ENCODE results near the gene REEP1.
"Not testable (repeated sequence)": the region's sequence is repeated elsewhere in the genome, so short reads cannot be mapped to it uniquely, and the experiment has no call there.

The REEP1 gene

GRCh38 chr2:86230961-86231360, 106.5 kb downstream of the REEP1 start:
- in situ Hi-C loops (cut with MboI; ENCODE audit: low sequenced_read_pairs, unreplicated experiment), result no loop called here
- TF ChIP-seq CTCF (IDR thresholded peaks at IDR 0.05; ENCODE audit: borderline replicate concordance, control extremely low read depth, extremely low read depth, insufficient read depth, missing control alignments), result no peak
- DNase-seq (ENCODE audit: low spot score), result no peak

- no peak for DNase-seq (ENCODE audit: low spot score)
- in situ Hi-C loops (cut with MboI; ENCODE audit: low sequenced_read_pairs, unreplicated experiment), result loop anchor here (10.0 kb wide), 1 partner anchor 136 kb away; no protein-coding TSS in a partner anchor
- TF ChIP-seq CTCF (IDR thresholded peaks at IDR 0.05; ENCODE audit: borderline replicate concordance, control extremely low read depth, extremely low read depth, insufficient read depth, missing control alignments), result no peak
Measured at GRCh38 chr2:86229221-86229620, 108.2 kb downstream of the REEP1 start.

GRCh38 chr2:86228574-86228973, 108.9 kb downstream of the REEP1 start:
- DNase-seq (ENCODE audit: low spot score), result not testable (repeated sequence)
- in situ Hi-C loops (cut with MboI; ENCODE audit: low sequenced_read_pairs, unreplicated experiment), result loop anchor here (10.0 kb wide), 1 partner anchor 136 kb away; no protein-coding TSS in a partner anchor

GRCh38 chr2:86227685-86228084, 109.7 kb downstream of the REEP1 start:
- in situ Hi-C loops (cut with MboI; ENCODE audit: low sequenced_read_pairs, unreplicated experiment), result loop anchor here (10.0 kb wide), 1 partner anchor 137 kb away; no protein-coding TSS in a partner anchor
- DNase-seq (ENCODE audit: low spot score), result no peak
- no peak for TF ChIP-seq CTCF (IDR thresholded peaks at IDR 0.05; ENCODE audit: borderline replicate concordance, control extremely low read depth, extremely low read depth, insufficient read depth, missing control alignments)

GRCh38 chr2:86226636-86227520, 110.5 kb downstream of the REEP1 start:
- TF ChIP-seq CTCF (IDR thresholded peaks at IDR 0.05; ENCODE audit: borderline replicate concordance, control extremely low read depth, extremely low read depth, insufficient read depth, missing control alignments), result no peak
- DNase-seq (ENCODE audit: low spot score), result no peak
- in situ Hi-C loops (cut with MboI; ENCODE audit: low sequenced_read_pairs, unreplicated experiment), result loop anchor here (10.0 kb wide), 1 partner anchor 138 kb away; no protein-coding TSS in a partner anchor

GRCh38 chr2:86226070-86226469, 111.4 kb downstream of the REEP1 start:
- DNase-seq (ENCODE audit: low spot score), result peak; percentile 45
- in situ Hi-C loops (cut with MboI; ENCODE audit: low sequenced_read_pairs, unreplicated experiment), result loop anchor here (10.0 kb wide), 1 partner anchor 139 kb away; no protein-coding TSS in a partner anchor
- no peak for TF ChIP-seq CTCF (IDR thresholded peaks at IDR 0.05; ENCODE audit: borderline replicate concordance, control extremely low read depth, extremely low read depth, insufficient read depth, missing control alignments)

GRCh38 chr2:86225581-86225980, 111.8 kb downstream of the REEP1 start:
- in situ Hi-C loops (cut with MboI; ENCODE audit: low sequenced_read_pairs, unreplicated experiment), result loop anchor here (10.0 kb wide), 1 partner anchor 139 kb away; no protein-coding TSS in a partner anchor
- TF ChIP-seq CTCF (IDR thresholded peaks at IDR 0.05; ENCODE audit: borderline replicate concordance, control extremely low read depth, extremely low read depth, insufficient read depth, missing control alignments), result no peak
- peak; percentile 80 for DNase-seq (ENCODE audit: low spot score)

Data from GM13976 (cell line).